NCI-H187 (cell line): ENCODE results near the gene TBRG1.
A peak's percentile ranks its signal among the peaks of the same experiment; 100 is the strongest.
"Not testable (repeated sequence)": the region's sequence is repeated elsewhere in the genome, so short reads cannot be mapped to it uniquely, and the experiment has no call there.

Source experiments
- DNase-seq, 2 experiments: peaks; one replicate each; lab custom pipeline; 2025; lab: John Stamatoyannopoulos, UW

The TBRG1 gene, protein sequence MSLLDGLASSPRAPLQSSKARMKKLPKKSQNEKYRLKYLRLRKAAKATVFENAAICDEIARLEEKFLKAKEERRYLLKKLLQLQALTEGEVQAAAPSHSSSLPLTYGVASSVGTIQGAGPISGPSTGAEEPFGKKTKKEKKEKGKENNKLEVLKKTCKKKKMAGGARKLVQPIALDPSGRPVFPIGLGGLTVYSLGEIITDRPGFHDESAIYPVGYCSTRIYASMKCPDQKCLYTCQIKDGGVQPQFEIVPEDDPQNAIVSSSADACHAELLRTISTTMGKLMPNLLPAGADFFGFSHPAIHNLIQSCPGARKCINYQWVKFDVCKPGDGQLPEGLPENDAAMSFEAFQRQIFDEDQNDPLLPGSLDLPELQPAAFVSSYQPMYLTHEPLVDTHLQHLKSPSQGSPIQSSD

DNA sequence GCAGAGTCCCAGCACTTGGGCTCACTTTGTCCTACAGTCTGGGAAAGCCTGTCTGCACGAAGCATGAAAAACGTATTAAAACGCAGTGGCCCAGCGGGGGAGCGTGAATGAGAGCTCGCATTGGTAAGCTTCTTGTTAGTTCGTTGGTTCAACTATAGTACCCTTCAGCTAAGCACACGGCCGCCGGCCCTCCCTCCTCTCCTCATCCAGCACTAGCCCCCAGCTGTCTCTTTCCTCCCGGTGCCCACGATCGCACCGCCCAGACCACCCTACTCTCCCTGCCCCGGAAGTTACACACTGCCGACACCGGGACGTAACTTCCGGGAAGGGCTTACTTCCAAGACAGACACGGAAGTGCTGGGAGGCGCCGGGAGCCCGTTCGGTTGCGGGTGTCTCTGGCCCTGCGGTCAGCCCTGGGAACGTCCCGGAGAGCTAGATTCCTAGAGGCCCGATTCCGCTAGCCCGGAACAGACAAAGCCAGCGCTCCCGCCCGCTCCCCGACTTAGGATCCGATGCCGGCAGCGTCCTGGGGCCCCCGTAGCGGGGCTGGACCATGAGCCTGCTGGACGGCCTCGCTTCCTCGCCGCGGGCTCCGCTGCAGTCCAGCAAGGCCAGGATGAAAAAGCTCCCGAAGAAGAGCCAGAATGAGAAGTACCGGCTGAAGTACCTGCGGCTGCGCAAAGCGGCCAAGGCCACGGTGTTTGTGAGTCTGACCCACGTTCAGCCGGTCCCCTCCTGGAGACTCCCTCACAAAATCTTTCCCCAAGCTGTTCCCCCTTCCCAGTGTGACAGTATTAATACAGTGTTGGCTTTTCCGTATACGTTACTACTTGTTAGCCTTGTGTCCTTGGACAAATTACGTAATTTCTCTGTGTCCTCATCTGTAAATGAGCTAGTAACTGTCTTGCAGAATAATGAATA lies at the start of gene TBRG1:
Gene TBRG1, plus strand, starts transcription at position 334 of the 921 bp plus-strand sequence. Its CDS starts 220 bp downstream, at position 554.
- peak; percentile 40 to 51 for DNase-seq

GRCh38 chr11:124577716-124578427 lies 44.8 kb upstream of the TBRG1 start:
- no peak for DNase-seq

DNA sequence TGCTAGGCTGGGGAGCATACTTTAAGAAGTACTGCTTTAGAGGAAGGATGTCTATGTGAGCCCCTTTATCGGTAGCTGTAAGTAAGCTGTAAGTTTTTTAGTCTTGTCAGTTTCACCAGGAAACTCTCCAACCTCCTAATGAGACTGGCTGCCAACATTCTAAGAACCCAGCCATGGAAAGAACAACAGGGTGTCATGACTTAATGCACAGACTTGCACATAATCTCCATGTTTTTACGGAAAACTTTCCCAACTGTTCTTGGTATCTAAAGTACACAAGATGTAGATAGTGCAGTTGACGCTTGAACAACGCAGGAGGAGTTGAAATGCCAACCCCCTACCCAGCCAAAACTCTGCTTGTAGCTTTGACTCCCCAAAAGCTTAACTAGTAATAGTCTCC lies 43.9 kb upstream of the TBRG1 start:
- DNase-seq, result no peak

DNA sequence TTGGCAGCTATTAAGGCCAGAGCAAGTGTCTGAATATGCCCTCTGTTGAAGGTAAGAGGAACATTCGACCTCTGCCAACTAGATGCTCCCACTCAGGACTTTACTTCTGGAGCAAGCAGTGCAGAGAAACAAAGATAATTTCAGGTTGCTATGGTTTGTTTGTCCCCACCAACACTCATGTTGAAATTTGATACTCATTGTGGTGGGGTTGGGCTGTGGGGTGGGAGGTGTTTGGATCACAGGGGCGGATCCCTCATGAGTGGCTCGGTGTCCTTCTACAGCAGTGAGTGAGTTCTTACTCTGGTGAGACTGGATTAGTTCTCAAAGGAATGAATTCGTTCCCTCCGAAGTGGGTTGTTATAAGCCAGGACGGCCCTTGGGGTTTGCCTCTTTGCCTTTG lies 40.8 kb upstream of the TBRG1 start:
- no peak for DNase-seq

GRCh38 chr11:124582565-124582964 lies 40.1 kb upstream of the TBRG1 start:
- no peak for DNase-seq

GRCh38 chr11:124583781-124584180 lies 38.9 kb upstream of the TBRG1 start:
- DNase-seq, result no peak

- DNase-seq, result no peak
These were observed 37.8 kb upstream of the TBRG1 start for GRCh38 chr11:124584681-124585372.

- DNase-seq, result no peak
These were observed 36.3 kb upstream of the TBRG1 start for GRCh38 chr11:124586238-124586860.

GRCh38 chr11:124591430-124591829 lies 31.2 kb upstream of the TBRG1 start:
- DNase-seq, result no peak

GRCh38 chr11:124592627-124593026 lies 30.0 kb upstream of the TBRG1 start:
- no peak for DNase-seq

- no peak for DNase-seq
These were observed 27.4 kb upstream of the TBRG1 start for GRCh38 chr11:124595302-124595701.

DNA sequence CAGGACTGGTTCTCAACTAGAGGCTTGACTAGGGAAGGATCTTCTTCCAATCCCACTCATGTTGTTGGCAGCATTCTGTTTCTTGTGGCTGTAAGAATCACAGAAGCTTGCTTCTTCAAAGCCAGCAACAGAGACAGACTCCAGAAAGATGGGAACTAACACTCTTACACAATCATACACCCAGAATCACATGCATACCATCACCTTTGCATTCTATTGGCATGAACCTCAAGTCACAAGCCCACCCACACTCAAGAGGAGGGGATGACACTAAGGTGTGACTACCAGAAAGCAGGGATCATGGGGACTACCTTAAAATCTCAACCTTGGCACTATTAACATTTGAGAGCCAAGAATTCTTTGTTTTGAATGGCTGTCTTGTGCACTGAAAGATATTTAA lies 25.0 kb upstream of the TBRG1 start:
- no peak for DNase-seq

DNA sequence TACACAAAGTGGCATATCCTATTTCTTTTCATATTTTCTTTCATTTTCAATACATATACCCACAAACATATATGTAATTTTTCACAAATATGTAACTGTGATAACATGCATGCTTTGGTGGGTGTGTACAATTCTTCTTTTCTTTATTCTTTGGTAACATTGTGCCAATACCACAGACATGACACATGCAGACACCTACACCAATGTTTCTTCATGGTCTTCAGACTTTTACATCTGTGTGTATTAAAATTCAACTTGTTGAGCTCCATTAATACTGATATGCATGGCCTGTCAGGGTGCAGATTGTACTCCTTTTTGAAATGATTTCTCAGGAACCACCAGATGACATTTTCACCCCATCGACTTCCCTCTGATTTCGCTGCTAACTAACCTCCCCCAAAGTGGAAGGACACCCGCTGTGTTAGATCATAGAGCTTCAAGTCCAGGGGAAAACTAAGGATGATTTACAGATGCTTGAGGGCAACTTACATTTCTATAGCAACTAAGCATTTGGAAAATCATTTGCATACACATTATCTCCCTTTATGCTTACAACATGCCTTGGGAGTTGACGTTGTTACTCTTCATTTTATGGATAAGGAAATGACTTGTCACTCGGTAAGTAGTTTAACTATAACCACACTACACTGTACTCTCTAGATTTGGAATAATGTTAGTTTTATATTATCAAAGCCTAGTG lies 21.9 kb upstream of the TBRG1 start:
- DNase-seq, result no peak

GRCh38 chr11:124602193-124602592 lies 20.5 kb upstream of the TBRG1 start:
- DNase-seq, result no peak

DNA sequence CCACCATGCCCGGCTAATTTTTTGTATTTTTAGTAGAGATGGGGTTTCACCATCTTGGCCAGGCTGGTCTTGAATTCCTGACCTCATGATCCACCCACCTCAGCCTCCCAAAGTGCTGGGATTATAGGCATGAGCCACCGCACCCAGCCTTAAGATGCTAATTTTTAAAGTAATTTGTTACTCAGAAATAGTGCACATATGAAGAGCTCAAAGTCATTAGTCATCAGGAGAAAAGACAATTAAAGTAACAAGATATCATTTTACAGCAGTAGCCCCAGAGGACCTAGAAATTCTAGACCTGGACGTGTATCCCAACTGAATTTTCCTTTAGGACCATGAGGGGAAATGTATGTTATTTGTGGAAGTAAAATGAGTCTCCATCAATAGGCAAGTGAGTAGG lies 19.9 kb upstream of the TBRG1 start:
- not testable (repeated sequence) for DNase-seq

DNA sequence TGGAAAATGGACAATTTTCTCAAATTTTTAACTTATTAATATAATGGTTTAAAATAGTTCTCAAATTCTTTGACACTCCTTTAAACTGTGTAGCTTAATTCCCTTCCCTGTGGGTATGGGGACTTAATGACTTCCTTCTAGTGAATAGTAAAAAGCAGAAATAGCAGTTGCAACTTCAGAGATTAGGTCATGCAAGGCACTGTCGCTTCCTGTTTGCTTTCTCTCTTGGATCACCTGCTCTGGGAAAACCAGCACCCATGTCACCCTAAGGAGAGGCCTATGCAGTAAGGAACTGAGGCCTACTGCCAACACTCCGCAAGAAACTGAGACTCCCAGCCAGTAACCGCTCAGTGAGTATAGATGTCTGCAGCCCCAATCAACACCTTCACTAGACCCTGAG lies 16.9 kb upstream of the TBRG1 start:
- DNase-seq, result no peak

DNA sequence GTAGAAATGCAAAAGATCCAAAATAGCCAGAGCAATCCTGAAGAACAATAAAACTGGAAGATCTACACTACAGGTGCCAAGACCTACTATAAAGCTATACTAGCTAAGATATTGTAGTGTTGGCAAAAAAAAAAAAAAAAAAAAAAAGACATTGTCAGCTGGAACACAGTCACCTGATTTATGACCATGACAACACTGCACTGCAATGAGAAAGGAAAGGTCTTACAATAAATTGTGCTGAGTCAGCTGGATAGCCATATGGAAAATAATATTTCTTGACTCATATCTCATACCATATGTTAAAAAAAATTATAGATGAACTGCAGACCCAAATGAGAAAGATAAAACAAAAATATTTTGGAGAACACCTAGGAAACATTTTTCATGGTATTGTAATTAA lies 14.5 kb upstream of the TBRG1 start:
- DNase-seq, result no peak

DNA sequence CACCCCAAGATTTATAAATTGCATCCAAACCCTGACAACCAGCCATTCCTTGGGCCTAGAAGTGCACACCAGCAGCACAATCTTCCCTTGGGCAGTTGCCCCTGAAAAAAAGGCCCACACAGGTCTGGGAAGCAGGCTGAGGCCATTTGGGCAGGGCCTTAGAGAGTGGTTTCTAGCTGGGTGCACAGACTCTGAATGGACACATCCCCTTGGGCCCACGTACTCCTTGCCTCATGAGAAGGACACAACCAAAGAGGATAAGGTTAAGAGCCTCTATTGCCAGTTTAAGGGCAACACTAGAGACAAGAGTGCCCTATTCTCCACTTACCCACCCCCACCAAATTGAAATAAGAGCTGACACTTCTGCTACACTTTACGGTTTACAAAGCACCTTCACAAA lies 12.4 kb upstream of the TBRG1 start:
- no peak for DNase-seq

DNA sequence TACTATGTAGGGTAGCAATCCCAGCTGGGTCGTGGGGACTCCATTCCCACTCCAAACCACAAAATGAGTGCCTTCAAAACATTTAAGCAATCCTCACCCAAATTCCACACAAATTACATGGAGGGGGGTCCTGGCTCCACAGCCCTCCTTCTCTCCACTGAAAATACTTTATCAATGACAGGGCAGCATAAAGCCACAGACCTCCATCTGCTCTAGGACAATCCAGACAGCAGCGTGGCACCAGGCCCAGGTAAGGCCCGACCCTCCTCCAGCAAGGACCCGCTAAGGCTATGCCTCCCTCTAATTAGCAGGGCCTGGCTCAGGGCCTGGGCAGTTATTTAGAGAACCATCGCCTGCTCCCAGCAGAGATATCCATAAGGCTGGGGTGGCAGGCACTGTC lies 11.6 kb upstream of the TBRG1 start, which contains the start of gene PANX3:
Gene PANX3, plus strand, starts transcription at position 365 of the 400 bp plus-strand sequence. CDS start 129 bp downstream, outside the sequence.
- no peak for DNase-seq

DNA sequence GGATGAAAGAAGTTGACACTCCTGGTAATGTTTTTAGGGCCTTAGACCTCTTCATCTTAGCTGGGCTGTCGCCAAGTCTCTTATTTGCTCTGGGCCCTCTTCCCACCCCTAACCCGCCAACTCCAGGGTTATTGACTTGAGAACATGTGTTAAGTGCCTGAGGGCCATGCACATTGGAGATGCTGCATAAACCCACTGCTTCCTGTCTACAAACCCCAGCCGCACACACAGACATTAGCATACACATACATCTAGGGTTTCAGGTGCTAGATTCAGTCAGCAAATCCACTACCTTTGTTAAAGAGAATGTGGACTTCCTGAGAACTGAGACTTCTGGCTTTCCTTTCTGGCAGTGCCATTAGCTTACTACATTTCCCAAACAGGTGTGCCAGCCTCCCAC lies 10.6 kb upstream of the TBRG1 start:
- no peak for DNase-seq
